KMS-11 (cell line): Measurements from ENCODE around the gene EFNA4.
A peak's percentile ranks its signal among the peaks of the same experiment; 100 is the strongest.

Source experiments
- H2AFZ ChIP-seq: fragments of 200-600 bp; sonication (generic); 2 replicates; pipeline ENCODE4 v1.6.1; 2016; ENCODE audit warnings: antibody characterized with exemption, mixed run types, low read depth
- H3K27ac ChIP-seq: fragments of 200-600 bp; sonication (generic); 2 replicates; pipeline ENCODE4 v1.6.1; 2016; ENCODE audit warnings: mild to moderate bottlenecking, mixed run types
- H3K27me3 ChIP-seq: fragments of 200-600 bp; sonication (generic); 2 replicates; pipeline ENCODE4 v1.6.1; 2017; ENCODE audit warnings: mild to moderate bottlenecking, low read depth, mixed run types, moderate library complexity; ENCODE audit not compliant: insufficient read depth
- H3K36me3 ChIP-seq: fragments of 200-600 bp; sonication (generic); 2 replicates; pipeline ENCODE4 v1.6.1; 2017; ENCODE audit warnings: mild to moderate bottlenecking, mixed run types; ENCODE audit not compliant: insufficient read depth
- H3K4me1 ChIP-seq: fragments of 200-600 bp; sonication (generic); 2 replicates; pipeline ENCODE4 v1.6.1; 2016; ENCODE audit warnings: mild to moderate bottlenecking, low read depth, mixed run types; ENCODE audit not compliant: poor library complexity, severe bottlenecking
- H3K4me2 ChIP-seq: fragments of 200-600 bp; sonication (generic); 2 replicates; pipeline ENCODE4 v1.7.0; 2016; ENCODE audit warnings: mild to moderate bottlenecking, mixed run types
- H3K4me3 ChIP-seq: fragments of 200-600 bp; sonication (generic); IDR thresholded peaks from 2 replicates; pipeline ENCODE4 v1.6.1; 2017; ENCODE audit warnings: low read depth, low read length, mixed read lengths; ENCODE audit not compliant: insufficient read depth
- H3K79me2 ChIP-seq: fragments of 200-600 bp; sonication (generic); 2 replicates; pipeline ENCODE4 v1.6.1; 2016; ENCODE audit warnings: low read depth, mixed run types; ENCODE audit not compliant: insufficient read depth
- H3K9ac ChIP-seq: fragments of 200-600 bp; sonication (generic); 2 replicates; pipeline ENCODE4 v1.6.1; 2016; ENCODE audit warnings: mild to moderate bottlenecking, mixed run types
- H4K20me1 ChIP-seq: fragments of 200-600 bp; sonication (generic); 2 replicates; pipeline ENCODE4 v1.6.1; 2016; ENCODE audit warnings: mild to moderate bottlenecking, mixed run types; ENCODE audit not compliant: insufficient read depth
- CTCF ChIP-seq: fragments of 200-600 bp; sonication (generic); conservative IDR thresholded peaks from 2 replicates; pipeline ENCODE4 v1.6.1; 2017; ENCODE audit warnings: low read depth, mild to moderate bottlenecking, antibody characterized with exemption, low read length, moderate library complexity, mixed read lengths

The EFNA4 gene

GRCh38 chr1:155069551-155070157 lies 6.1 kb downstream of the EFNA4 start:
- Histone ChIP-seq H3K27ac (no peak overlapping the region), H4K20me1 (no peaks in the 10 kb centered on the region), H2AFZ (no peak overlapping the region), H3K4me2 (0 out of 2 replicates have a peak overlapping the region, but pooled peaks have one; percentile 32), H3K79me2 (no peaks in the 10 kb centered on the region), H3K4me3 (no peak overlapping the region), H3K36me3 (no peaks in the 10 kb centered on the region), H3K27me3 (no peaks in the 10 kb centered on the region), H3K4me1 (peaks cover 13% of the 10 kb centered on the region), H3K9ac (no peak overlapping the region)
- no peak for TF ChIP-seq CTCF

- Histone ChIP-seq H3K4me1 (peaks cover 8% of the 10 kb centered on the region), H2AFZ (peak overlapping the region; percentile 14; the same call in 1 of the 2 replicates), H3K4me2 (peak overlapping the region; percentile 32; the same call in 1 of the 2 replicates), H3K79me2 (no peaks in the 10 kb centered on the region), H3K36me3 (no peaks in the 10 kb centered on the region), H3K27me3 (no peaks in the 10 kb centered on the region), H4K20me1 (no peaks in the 10 kb centered on the region), H3K27ac (no peak overlapping the region), H3K9ac (peak overlapping the region; percentile 4; the same call in 1 of the 2 replicates), H3K4me3 (peak overlapping the region; percentile 41)
- TF ChIP-seq CTCF: no peak
Observed at GRCh38 chr1:155070158-155070621, 6.7 kb downstream of the EFNA4 start.

- Histone ChIP-seq H3K4me1 (peaks cover 8% of the 10 kb centered on the region), H3K27ac (no peak overlapping the region), H3K79me2 (no peaks in the 10 kb centered on the region), H3K4me3 (peak overlapping the region; percentile 41), H4K20me1 (no peaks in the 10 kb centered on the region), H3K4me2 (peak overlapping the region; percentile 32; the same call in 1 of the 2 replicates), H3K27me3 (no peaks in the 10 kb centered on the region), H3K36me3 (no peaks in the 10 kb centered on the region), H3K9ac (peak overlapping the region; percentile 4; the same call in 1 of the 2 replicates), H2AFZ (peak overlapping the region; percentile 14; the same call in 1 of the 2 replicates)
- TF ChIP-seq CTCF: peak; percentile 32; the same call in 1 of the 2 replicates
Observed at GRCh38 chr1:155070721-155071569, 7.4 kb downstream of the EFNA4 start.

GRCh38 chr1:155071701-155072100 lies 8.2 kb downstream of the EFNA4 start:
- Histone ChIP-seq H3K36me3 (no peaks in the 10 kb centered on the region), H3K9ac (no peak overlapping the region), H3K4me2 (no peak overlapping the region), H2AFZ (no peak overlapping the region), H3K27me3 (no peaks in the 10 kb centered on the region; the same call in 1 of the 2 replicates), H3K4me1 (peaks cover 9% of the 10 kb centered on the region), H4K20me1 (no peaks in the 10 kb centered on the region), H3K4me3 (no peak overlapping the region), H3K27ac (no peak overlapping the region), H3K79me2 (no peaks in the 10 kb centered on the region)
- TF ChIP-seq CTCF: no peak
